ENCODE results near the gene KLHDC8B. TPM values are rescaled to one million over a fixed set of nuclear protein-coding genes. Genes with fewer than 3 reads are reported as not detected.

Gene KLHDC8B
- total and polyA plus RNA-seq, 9 of the 15 experiments (the other 6 are each of a cell fraction or from before 2014, with no cell fraction given), result 6.9 to 34.8 (median 25.2) TPM

DNA sequence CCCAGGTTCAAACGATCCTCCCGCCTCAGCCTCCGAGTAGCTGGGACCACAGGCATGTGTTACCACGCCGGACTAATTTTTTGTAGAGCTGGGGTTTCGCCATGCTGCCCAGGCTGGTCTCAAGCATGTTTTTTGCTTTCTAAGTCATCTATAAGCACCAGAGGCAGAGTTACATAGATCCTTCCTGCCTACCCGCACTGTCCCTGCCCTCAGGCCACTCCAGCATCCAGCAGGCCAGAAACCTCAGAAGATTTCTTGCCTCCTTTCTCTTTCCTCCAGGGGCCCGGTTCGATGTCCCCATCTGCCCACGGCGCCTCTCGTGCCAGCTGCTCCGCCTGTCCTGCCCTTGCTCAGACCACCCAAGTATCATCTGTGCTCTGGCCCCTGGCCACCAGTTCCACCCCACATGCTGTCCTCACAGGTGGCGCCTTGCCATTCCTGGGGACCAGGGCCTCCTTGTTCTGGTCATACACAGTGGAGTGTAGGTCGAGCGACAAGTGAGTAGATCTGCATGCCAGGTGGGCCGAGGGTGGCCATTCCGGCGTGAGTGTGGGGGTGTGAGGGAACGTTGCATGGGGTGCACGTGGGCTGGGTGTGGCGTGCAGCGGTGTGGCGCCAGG, 27.3 kb downstream of the KLHDC8B start (continued):
- TF ChIP-seq, protein P1, sequence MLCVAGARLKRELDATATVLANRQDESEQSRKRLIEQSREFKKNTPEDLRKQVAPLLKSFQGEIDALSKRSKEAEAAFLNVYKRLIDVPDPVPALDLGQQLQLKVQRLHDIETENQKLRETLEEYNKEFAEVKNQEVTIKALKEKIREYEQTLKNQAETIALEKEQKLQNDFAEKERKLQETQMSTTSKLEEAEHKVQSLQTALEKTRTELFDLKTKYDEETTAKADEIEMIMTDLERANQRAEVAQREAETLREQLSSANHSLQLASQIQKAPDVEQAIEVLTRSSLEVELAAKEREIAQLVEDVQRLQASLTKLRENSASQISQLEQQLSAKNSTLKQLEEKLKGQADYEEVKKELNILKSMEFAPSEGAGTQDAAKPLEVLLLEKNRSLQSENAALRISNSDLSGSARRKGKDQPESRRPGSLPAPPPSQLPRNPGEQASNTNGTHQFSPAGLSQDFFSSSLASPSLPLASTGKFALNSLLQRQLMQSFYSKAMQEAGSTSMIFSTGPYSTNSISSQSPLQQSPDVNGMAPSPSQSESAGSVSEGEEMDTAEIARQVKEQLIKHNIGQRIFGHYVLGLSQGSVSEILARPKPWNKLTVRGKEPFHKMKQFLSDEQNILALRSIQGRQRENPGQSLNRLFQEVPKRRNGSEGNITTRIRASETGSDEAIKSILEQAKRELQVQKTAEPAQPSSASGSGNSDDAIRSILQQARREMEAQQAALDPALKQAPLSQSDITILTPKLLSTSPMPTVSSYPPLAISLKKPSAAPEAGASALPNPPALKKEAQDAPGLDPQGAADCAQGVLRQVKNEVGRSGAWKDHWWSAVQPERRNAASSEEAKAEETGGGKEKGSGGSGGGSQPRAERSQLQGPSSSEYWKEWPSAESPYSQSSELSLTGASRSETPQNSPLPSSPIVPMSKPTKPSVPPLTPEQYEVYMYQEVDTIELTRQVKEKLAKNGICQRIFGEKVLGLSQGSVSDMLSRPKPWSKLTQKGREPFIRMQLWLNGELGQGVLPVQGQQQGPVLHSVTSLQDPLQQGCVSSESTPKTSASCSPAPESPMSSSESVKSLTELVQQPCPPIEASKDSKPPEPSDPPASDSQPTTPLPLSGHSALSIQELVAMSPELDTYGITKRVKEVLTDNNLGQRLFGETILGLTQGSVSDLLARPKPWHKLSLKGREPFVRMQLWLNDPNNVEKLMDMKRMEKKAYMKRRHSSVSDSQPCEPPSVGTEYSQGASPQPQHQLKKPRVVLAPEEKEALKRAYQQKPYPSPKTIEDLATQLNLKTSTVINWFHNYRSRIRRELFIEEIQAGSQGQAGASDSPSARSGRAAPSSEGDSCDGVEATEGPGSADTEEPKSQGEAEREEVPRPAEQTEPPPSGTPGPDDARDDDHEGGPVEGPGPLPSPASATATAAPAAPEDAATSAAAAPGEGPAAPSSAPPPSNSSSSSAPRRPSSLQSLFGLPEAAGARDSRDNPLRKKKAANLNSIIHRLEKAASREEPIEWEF (CRISPR knock-in tag; IDR thresholded peaks at IDR 0.05), result no peak
- no peak for TF ChIP-seq NR1H2 (CRISPR knock-in tag; IDR thresholded peaks at IDR 0.05)
- TF ChIP-seq PRMT5 (CRISPR knock-in tag; IDR thresholded peaks at IDR 0.05), result no peak
- TF ChIP-seq, protein P2, sequence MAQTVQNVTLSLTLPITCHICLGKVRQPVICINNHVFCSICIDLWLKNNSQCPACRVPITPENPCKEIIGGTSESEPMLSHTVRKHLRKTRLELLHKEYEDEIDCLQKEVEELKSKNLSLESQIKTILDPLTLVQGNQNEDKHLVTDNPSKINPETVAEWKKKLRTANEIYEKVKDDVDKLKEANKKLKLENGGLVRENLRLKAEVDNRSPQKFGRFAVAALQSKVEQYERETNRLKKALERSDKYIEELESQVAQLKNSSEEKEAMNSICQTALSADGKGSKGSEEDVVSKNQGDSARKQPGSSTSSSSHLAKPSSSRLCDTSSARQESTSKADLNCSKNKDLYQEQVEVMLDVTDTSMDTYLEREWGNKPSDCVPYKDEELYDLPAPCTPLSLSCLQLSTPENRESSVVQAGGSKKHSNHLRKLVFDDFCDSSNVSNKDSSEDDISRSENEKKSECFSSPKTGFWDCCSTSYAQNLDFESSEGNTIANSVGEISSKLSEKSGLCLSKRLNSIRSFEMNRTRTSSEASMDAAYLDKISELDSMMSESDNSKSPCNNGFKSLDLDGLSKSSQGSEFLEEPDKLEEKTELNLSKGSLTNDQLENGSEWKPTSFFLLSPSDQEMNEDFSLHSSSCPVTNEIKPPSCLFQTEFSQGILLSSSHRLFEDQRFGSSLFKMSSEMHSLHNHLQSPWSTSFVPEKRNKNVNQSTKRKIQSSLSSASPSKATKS (CRISPR knock-in tag; IDR thresholded peaks at IDR 0.05), result no peak
- TF ChIP-seq BRF1 (IDR thresholded peaks at IDR 0.05; ENCODE audit: borderline replicate concordance, extremely low read depth, insufficient read length), result no peak

All from K562 (cell line).